HepG2 (cell line): ENCODE data around the gene REPIN1. TPM values are rescaled to one million over a fixed set of nuclear protein-coding genes. Genes with fewer than 3 reads are reported as not detected.

Experiments used
- ATAC-seq: fragments of 200-7000 bp; cut with Tn5 transposase; 3 replicates; pipeline ENCODE4 v1.9.1; 2020; ENCODE audit warnings: mild to moderate bottlenecking, moderate library complexity
- BruUV-seq: library from RNA; stranded (reverse); fragments of 400-500 nt; replicated peaks from 2 replicates; lab custom pipeline; 2021; lab: Mats Ljungman, UMichigan
- CTCF ChIA-PET: fragments of 300-600 bp; formaldehyde crosslinking; extraction: SDS; loops from one replicate; lab custom pipeline; 2021; ENCODE audit warnings: low total read pairs, inconsistent platforms, low intra/inter-chr PET ratio; lab: Yijun Ruan, JAX
- POLR2A ChIA-PET: fragments of 350-600 bp; sonication (Branson Sonifier 250); formaldehyde crosslinking; loops from one replicate; lab custom pipeline; 2020; ENCODE audit warnings: antibody characterized with exemption, inconsistent platforms; lab: Yijun Ruan, JAX
- DNase-seq: peaks from one replicate; pipeline ENCODE4 v3.0.0-alpha.2; 2015; ENCODE audit warnings: low spot score
- FAIRE-seq: peaks from 3 replicates; lab custom pipeline; 2011; peaks lifted over from hg19 to GRCh38; lab: Jason Lieb, UNC
- H2AFZ ChIP-seq: one replicate; pipeline ENCODE4 v1.6.1; 2011; ENCODE audit warnings: low read length, inconsistent platforms
- H3K27ac ChIP-seq: fragments of 300-600 bp; 3 replicates; pipeline ENCODE4 v1.8.0; 2011; ENCODE audit warnings: mixed run types, mild to moderate bottlenecking, mixed read lengths, low read length, inconsistent platforms; ENCODE audit not compliant: insufficient read depth; ENCODE audit errors: extremely low read length
- H3K27me3 ChIP-seq, 2 experiments: fragments of 200-600 bp in 1 of 2; 2 replicates in 1 of 2; 3 replicates in 1 of 2; pipeline versions ENCODE4 v1.6.0 to v1.8.0; 2011; ENCODE audit warnings: low read length in 2 of 2, mild to moderate bottlenecking in 2 of 2, moderate library complexity in 2 of 2, inconsistent platforms in 1 of 2; ENCODE audit not compliant: insufficient read depth in 2 of 2, control insufficient read depth in 1 of 2
- H3K36me3 ChIP-seq, 2 experiments: fragments of 200-600 bp in 1 of 2; replicated peaks in 1 of 2; 2 replicates in 1 of 2; 3 replicates in 1 of 2; pipeline versions ENCODE4 v1.5.1 to v1.8.0; 2011; ENCODE audit warnings: low read length in 2 of 2, inconsistent platforms in 1 of 2; ENCODE audit not compliant: insufficient read depth in 2 of 2, control insufficient read depth in 1 of 2
- H3K4me1 ChIP-seq: 2 replicates; pipeline ENCODE4 v1.5.1; 2012; ENCODE audit warnings: low read length, inconsistent platforms; ENCODE audit not compliant: insufficient read depth
- H3K4me2 ChIP-seq: 2 replicates; pipeline ENCODE4 v1.6.0; 2011; ENCODE audit warnings: low read depth, low read length, inconsistent platforms
- H3K4me3 ChIP-seq, 3 experiments: fragments of 200-600 bp in 1 of 3; sonication (generic), shearing (Covaris generic) in 1 of 3; replicated peaks in 1 of 3; 2 replicates each; pipeline ENCODE4 v1.5.1; 2011 to 2016; ENCODE audit warnings: low read length in 3 of 3, inconsistent platforms in 2 of 3, low read depth in 2 of 3, mild to moderate bottlenecking in 2 of 3, control low read depth in 1 of 3, mixed read lengths in 1 of 3; ENCODE audit not compliant: insufficient read depth in 1 of 3
- H3K79me2 ChIP-seq: one replicate; pipeline ENCODE4 v1.6.1; 2011; ENCODE audit warnings: low read length, inconsistent platforms; ENCODE audit not compliant: insufficient read depth
- H3K9ac ChIP-seq: 2 replicates; pipeline ENCODE4 v1.6.0; 2011; ENCODE audit warnings: mild to moderate bottlenecking, low read depth, low read length, inconsistent platforms; ENCODE audit not compliant: insufficient read depth
- H3K9me3 ChIP-seq: 2 replicates; pipeline ENCODE4 v1.5.1; 2012; ENCODE audit warnings: mild to moderate bottlenecking, low read length
- H4K20me1 ChIP-seq: 2 replicates; pipeline ENCODE4 v1.6.0; 2011; ENCODE audit warnings: inconsistent platforms, mild to moderate bottlenecking, low read length, moderate library complexity; ENCODE audit not compliant: insufficient read depth
- BCL3 ChIP-seq: sonication (generic); formaldehyde crosslinking; IDR thresholded peaks from 2 replicates; pipeline ENCODE4 v1.5.1; 2020; ENCODE audit warnings: mild to moderate bottlenecking, missing genetic modification reagents, moderate library complexity
- E2F2 ChIP-seq: sonication (generic); formaldehyde crosslinking; IDR thresholded peaks from 2 replicates; pipeline ENCODE4 v1.4.0; 2020; ENCODE audit warnings: missing genetic modification reagents, borderline replicate concordance
- GPBP1L1 ChIP-seq: sonication (generic); formaldehyde crosslinking; IDR thresholded peaks from 2 replicates; pipeline ENCODE4 v1.5.0; 2020; ENCODE audit warnings: mild to moderate bottlenecking, missing genetic modification reagents
- GPN1 ChIP-seq: sonication (generic); formaldehyde crosslinking; IDR thresholded peaks from 2 replicates; pipeline ENCODE4 v1.5.1; 2020; ENCODE audit warnings: missing genetic modification reagents, borderline replicate concordance
- RAD21 ChIP-seq: fragments of 450-650 bp; formaldehyde crosslinking; IDR thresholded peaks from 2 replicates; pipeline ENCODE4 v1.5.0; 2020; ENCODE audit warnings: mild to moderate bottlenecking
- RBAK ChIP-seq: sonication (generic); formaldehyde crosslinking; IDR thresholded peaks from 2 replicates; pipeline ENCODE4 v1.5.1; 2020; ENCODE audit warnings: mild to moderate bottlenecking, missing genetic modification reagents
- RCOR2 ChIP-seq: IDR thresholded peaks from 2 replicates; pipeline ENCODE4 v1.6.1; 2016; ENCODE audit warnings: missing biosample characterization, missing genetic modification reagents
- TOE1 ChIP-seq: sonication (generic); formaldehyde crosslinking; IDR thresholded peaks from 2 replicates; pipeline ENCODE4 v1.4.0; 2020; ENCODE audit warnings: mild to moderate bottlenecking, missing genetic modification reagents
- YEATS4 ChIP-seq: sonication (generic); formaldehyde crosslinking; IDR thresholded peaks from 2 replicates; pipeline ENCODE4 v1.4.0; 2020; ENCODE audit warnings: missing genetic modification reagents, borderline replicate concordance
- ZBTB42 ChIP-seq: sonication (generic); formaldehyde crosslinking; IDR thresholded peaks from 2 replicates; pipeline ENCODE4 v1.5.0; 2020; ENCODE audit warnings: mild to moderate bottlenecking, missing genetic modification reagents
- ZNF232 ChIP-seq: sonication (generic); formaldehyde crosslinking; IDR thresholded peaks from 2 replicates; pipeline ENCODE4 v1.4.0; 2020; ENCODE audit warnings: missing genetic modification reagents, borderline replicate concordance
- ZNF264 ChIP-seq: sonication (generic); formaldehyde crosslinking; IDR thresholded peaks from 2 replicates; pipeline ENCODE4 v1.4.0; 2020; ENCODE audit warnings: missing genetic modification reagents
- WGBS: methylation state at CpG from one replicate; pipeline ENCODE4 v1.1.6; 2017; ENCODE audit warnings: low lambda C conversion rate; 5-methylcytosine and 5-hydroxymethylcytosine counted together
- in situ Hi-C: cut with HindIII; loops from 2 replicates; pipeline ENCODE4 v1.10.0; 2017; ENCODE audit warnings: low pct_unique_long_range_greater_than_20kb; ENCODE audit not compliant: extremely low pct_ligation_motif_present
- intact Hi-C: fragments of 100-400 bp; cut with micrococcal nuclease; formaldehyde crosslinking; loops from one replicate; pipeline ENCODE4 v1.10.0; 2022; ENCODE audit not compliant: unreplicated experiment
- polyA plus RNA-seq, 8 experiments: library from polyadenylated mRNA; depleted of rRNA in 3 of 8; stranded (reverse) in 7 of 8; unstranded in 1 of 8; fragments of >200 nt; fragmentation: Illumina TruSeq in 4 of 8; extraction: Trizol in 4 of 8; gene quantifications; 2 replicates each; pipeline versions ENCODE4 v1.2.1 to v1.2.3, GENCODE V29; 2011 to 2016; ENCODE audit warnings: low read depth in 4 of 8, missing spikeins in 1 of 8, mixed read lengths in 1 of 8; ENCODE audit not compliant: insufficient read depth in 1 of 8
- total RNA-seq, 5 experiments: library from RNA; depleted of rRNA; stranded (reverse); fragments of >200 nt; fragmentation: Illumina TruSeq; extraction: Trizol; gene quantifications; 2 replicates each; pipeline ENCODE4 v1.2.3, GENCODE V29; 2016; ENCODE audit warnings: low read depth in 1 of 5
- TF ChIP-seq, protein P1 (sequence below): sonication (generic); formaldehyde crosslinking; IDR thresholded peaks from 2 replicates; pipeline ENCODE4 v1.5.0; 2020; ENCODE audit warnings: mild to moderate bottlenecking, missing genetic modification reagents, borderline replicate concordance
- TF ChIP-seq, protein P2 (sequence below): sonication (generic); formaldehyde crosslinking; IDR thresholded peaks from 2 replicates; pipeline ENCODE4 v1.8.1; 2023; ENCODE audit warnings: missing genetic modification reagents, mild to moderate bottlenecking, borderline replicate concordance
- TF ChIP-seq, protein P3 (sequence below): sonication (generic); formaldehyde crosslinking; IDR thresholded peaks from 2 replicates; pipeline ENCODE4 v1.8.0; 2023; ENCODE audit warnings: mild to moderate bottlenecking, missing genetic modification reagents

The REPIN1 gene
- total and polyA plus RNA-seq, 2 of the 13 experiments (the other 11 are each of a cell fraction or from before 2014, with no cell fraction given) = 69.9 to 108 TPM

DNA sequence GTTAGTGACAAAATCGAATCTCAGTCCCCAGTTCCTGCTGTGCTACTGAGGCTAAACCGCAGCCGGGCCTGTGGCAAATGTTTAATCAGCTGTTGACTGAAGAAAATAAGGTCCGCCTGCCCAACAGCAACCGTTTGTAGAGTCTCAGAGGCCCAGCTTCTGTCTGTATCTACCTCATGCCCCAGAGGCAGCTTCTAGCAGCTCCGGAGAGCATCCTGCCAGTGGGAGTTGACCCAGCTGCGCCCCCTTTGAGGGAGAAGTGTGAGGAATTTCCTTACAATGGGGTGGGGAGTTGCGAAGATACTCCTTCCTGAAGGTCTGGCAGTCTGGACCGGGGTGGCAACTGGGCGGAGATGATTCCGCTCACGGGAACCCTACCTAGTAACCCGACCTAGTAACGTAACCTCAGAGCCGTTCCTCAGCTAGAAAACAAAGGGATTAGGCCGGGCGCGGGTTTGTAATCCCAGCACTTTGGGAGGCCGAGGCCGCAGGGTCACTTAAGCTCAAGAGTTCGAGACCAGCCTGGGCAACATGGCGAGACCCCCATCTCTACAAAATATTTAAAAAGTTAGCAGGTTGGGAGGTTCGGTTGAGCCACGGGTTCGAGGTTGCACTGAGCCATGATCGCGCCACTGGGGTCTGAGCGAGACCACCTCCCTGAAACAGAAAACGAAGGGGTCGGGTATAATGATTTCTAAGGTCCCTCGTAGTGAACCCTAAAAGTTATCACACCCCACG is 9.7 kb downstream of the REPIN1 start:
- H2AFZ ChIP-seq = no peak overlapping the region
- DNase-seq (peak; percentile 82), FAIRE-seq (peak; percentile 76), ATAC-seq (peak; percentile 43)
- in situ Hi-C loops = no loop called here
- ChIA-PET CTCF (interaction anchor here (0.8 to 2.3 kb wide), 2 partner anchors 10 to 22 kb away, joined by 3 to 8 read pairs; no protein-coding TSS in a partner anchor), POLR2A (interaction anchor here (1.0 to 4.7 kb wide), 15 partner anchors 8 to 62 kb away, joined by 3 to 107 read pairs (median 6); partner anchors contain the start of genes ACTR3C, LRRC61, RARRES2 and REPIN1)
- H3K27ac ChIP-seq = peak overlapping the region; percentile 97
- H3K9ac ChIP-seq = peak overlapping the region; percentile 99
- peak overlapping the region; percentile 97 for H3K4me2 ChIP-seq
- TSS peak; percentile 94 for BruUV-seq
- H3K27me3 ChIP-seq = no peaks in the 10 kb centered on the region
- peak overlapping the region; percentile 84 to 92 (median 88) for H3K4me3 ChIP-seq
- intact Hi-C loops = no loop called here
- H4K20me1 ChIP-seq = peaks cover 3% of the 10 kb centered on the region; the same call in 1 of the 2 replicates
- peaks cover 86% of the 10 kb centered on the region for H3K4me1 ChIP-seq
- peaks cover 39% of the 10 kb centered on the region for H3K79me2 ChIP-seq
- H3K9me3 ChIP-seq = no peaks in the 10 kb centered on the region
- peaks cover under 1 to 8% of the 10 kb centered on the region in 2 experiments; a peak in 2 of 5 replicates for H3K36me3 ChIP-seq
- WGBS = 0% methylated on average over 11 of the region's 32 CpGs
- TF ChIP-seq E2F2 (CRISPR knock-in tag) (no peak), ZNF232 (CRISPR knock-in tag) (peak; percentile 53; the same call in 1 of the 2 replicates), RBAK (CRISPR knock-in tag) (no peak), RAD21 (CRISPR knock-in tag) (no peak), GPN1 (CRISPR knock-in tag) (no peak), TOE1 (CRISPR knock-in tag) (no peak), ZNF264 (no peak), YEATS4 (CRISPR knock-in tag) (no peak), BCL3 (CRISPR knock-in tag) (no peak; the same call in 1 of the 2 replicates), ZBTB42 (CRISPR knock-in tag) (no peak), GPBP1L1 (no peak), RCOR2 (0 out of 2 replicates have a peak, but pooled peaks have one; percentile 23)
- TF ChIP-seq, protein P1, sequence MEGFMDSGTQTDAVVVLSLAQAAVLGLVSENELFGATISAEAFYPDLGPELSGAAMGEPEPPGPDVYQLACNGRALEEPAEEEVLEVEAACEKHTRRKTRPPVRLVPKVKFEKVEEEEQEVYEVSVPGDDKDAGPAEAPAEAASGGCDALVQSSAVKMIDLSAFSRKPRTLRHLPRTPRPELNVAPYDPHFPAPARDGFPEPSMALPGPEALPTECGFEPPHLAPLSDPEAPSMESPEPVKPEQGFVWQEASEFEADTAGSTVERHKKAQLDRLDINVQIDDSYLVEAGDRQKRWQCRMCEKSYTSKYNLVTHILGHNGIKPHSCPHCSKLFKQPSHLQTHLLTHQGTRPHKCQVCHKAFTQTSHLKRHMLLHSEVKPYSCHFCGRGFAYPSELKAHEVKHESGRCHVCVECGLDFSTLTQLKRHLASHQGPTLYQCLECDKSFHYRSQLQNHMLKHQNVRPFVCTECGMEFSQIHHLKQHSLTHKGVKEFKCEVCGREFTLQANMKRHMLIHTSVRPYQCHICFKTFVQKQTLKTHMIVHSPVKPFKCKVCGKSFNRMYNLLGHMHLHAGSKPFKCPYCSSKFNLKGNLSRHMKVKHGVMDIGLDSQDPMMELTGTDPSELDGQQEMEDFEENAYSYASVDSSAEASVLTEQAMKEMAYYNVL (CRISPR knock-in tag) = no peak
- TF ChIP-seq, protein P2, sequence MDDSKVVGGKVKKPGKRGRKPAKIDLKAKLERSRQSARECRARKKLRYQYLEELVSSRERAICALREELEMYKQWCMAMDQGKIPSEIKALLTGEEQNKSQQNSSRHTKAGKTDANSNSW (CRISPR knock-in tag) = no peak; the same call in 1 of the 2 replicates
- TF ChIP-seq, protein P3, sequence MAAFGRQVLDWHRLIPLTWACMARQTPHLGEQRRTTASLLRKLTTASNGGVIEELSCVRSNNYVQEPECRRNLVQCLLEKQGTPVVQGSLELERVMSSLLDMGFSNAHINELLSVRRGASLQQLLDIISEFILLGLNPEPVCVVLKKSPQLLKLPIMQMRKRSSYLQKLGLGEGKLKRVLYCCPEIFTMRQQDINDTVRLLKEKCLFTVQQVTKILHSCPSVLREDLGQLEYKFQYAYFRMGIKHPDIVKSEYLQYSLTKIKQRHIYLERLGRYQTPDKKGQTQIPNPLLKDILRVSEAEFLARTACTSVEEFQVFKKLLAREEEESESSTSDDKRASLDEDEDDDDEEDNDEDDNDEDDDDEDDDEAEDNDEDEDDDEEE (CRISPR knock-in tag) = no peak
